ENCODE results near the gene HAAO.

HAAO gene

DNA sequence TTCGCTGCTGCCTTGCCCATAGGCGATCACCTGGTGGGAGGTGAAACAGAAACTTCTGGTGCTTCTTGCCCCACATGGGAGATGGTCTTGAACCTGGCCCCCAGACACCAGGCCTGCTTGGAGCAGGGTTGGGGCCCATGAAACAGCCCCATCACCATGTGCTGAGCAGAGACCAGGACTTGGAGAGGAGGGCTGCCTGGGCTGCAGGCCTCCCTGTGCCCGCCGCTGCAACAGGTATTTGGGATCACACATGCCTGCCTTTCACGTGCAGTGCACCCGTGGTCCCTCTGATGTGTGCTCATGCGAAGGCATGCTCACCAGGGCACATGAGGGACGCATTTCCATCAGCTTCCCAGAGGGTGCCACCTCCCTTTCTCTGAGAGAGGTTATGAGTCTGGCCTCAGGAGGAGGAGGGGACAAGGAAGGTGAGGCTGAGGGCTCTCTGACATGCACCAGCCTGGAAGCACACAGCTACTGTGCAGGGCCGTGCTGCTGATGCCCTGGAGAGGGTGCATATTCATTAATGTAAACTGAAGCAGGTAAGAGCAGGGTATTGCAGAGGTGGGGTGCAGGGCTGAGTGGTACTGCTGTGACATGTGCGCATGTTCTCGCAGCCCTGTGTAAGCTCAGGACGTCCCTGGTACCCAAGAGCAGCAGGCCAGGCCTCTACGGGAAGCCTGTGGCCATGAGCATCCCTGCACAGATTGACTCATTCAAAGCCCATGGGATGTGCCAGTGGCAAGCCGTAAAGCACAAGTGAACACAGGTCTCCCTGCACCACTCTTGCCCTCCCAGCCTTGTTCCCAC, 24.3 kb downstream of the HAAO start:
- DNase-seq (ENCODE audit: low spot score): no peak

DNA sequence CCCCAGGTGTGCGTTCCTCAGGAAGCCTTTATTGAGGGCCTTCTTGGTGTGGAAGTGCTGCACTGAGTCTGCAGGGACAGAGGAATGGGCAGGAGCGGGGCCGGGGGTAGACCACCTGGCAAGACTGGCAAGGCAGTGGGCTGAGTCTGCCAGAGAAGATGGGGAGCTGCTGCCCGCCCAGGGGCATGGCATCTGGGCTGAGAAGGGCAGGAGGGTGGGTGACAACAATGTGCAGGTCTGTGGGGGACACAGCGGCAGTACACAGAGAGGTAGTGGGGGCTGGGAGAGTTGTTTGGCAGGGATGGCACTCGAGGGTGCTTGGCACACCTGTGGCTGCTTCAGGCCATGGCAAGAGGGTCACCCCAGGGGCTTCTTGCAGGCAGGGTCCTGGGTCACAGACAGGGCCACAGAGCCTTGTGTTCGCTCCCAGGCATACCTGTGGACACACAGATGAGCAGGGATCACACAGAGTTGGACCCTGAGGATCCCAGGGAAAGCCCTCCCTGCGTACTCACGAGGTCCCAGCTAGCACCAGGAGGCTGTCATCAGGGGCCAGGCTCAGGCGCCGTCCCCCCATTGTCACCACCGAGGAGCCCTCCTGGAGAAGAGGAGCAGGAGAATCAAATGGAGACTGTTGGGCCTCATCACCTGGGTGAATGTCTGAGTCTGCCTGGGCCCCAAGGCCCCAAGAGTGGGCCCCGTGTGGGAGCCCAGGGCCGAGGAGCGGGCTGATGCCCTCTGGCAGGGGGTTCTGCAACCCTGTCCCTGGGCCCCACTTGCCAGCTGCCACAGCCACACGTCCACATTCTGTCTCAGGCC, 25.1 kb downstream of the HAAO start:
- no peak for DNase-seq (ENCODE audit: low spot score)

DNA sequence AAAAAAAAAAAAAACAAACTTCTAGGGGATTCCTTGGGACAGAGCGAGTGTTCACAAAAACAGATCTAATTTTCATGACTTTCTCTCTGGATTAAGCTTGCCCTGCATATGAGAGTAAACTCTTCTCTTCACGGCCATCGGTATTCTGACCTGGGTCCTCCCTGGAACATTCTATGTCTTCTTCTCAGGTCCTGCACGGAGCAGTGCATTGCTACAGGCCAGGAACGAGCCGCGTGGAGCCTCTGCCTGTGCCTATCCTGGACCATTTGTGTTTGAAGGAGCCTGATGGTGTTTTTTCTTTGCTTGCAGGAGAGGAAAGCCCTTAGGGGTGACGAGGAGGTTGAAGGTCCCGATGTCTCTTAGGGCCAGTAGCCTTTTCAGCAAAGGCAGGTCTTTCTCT, 26.7 kb downstream of the HAAO start:
- DNase-seq (ENCODE audit: low spot score): no peak

DNA sequence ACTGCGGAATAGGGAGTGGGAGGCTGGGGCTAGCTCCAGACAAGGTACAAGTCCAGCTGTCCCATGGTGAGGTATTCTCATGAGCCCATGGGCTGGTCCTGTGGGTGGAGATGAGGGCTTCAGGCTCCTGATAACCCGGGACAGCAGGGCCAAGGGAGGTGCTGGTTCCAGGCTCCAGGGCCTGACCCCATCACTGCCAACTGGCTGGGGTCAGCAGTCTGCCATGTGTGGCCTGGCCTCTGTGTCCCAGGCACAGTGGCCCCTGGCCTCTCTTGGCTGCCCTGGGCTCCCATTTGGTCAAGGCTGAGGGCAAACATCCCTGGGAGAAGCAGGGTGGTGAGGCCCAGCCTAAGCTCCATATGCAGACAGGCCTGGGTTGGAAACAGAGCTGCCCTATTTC, 27.5 kb downstream of the HAAO start:
- DNase-seq (ENCODE audit: low spot score): no peak

DNA sequence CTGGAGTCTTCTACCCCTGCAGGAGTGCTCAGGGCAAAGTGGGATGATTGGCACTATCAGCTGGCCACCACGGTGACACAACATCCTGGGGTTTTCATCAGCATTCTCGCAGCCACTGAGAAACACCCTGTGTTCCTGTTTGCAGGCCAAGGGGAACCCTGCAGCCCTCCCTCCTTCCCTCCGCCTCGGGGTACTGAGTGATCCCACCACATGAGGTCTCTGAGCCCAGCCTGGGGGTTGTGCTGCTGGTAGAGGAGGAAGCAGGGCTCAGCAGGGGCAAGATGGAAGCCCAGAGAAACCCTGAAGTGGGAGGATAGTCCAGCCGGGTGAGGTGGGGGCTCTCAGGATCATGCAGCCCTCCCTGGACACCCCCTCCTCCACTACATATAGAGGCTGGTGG, 28.3 kb downstream of the HAAO start, which contains the start of gene OXER1:
OXER1 (minus strand) TSS at position 40 of the 400 bp plus-strand sequence. CDS start 73 bp downstream, outside the sequence.
- no peak for DNase-seq (ENCODE audit: low spot score)

DNA sequence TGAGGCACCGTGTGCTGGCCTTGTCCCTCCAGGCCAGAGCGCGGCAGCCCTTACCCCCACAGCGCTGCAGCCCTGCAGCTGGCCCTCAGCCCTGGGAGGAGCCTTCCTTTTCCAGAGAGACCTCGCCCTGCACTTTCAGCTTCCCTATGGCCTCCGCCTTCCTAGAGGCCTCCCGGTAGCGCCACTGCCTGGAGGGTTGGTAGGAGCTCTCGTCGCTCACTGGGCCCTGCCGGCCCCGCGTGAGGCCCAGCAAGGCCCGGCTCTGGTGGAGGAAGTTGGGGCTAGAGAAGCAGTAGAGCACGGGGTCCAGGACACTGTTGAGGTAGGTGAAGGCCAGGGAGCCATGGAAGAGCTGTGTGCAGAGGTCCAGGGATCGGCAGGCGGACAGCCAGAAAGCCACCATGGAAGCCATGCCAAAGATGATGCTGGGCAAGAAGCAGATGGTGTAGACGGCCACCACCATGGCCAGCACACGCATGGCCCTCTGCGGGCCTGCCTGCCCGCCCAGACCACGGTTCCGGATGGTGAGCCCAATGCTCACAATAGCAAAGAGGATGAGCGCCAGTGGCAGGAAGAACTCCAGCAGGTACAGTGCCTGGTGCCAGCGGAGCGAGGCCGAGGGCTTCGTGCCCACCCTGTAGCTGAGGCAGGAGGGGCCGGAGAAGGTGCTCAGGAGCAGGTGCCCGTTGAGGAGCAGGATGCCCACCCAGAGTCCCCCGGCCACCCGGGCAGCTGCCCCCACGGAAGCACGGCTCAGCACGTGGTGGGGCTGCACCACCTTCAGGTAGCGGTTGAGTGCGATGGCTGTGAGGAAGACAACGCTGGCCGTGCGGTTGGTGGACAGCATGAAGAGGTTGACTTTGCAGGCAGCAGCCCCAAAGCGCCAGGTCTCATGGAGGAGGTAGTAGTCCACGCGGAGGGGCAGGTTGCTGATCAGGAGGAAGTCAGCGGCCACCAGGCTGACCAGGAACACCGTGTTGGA, 29.3 kb downstream of the HAAO start:
- DNase-seq (ENCODE audit: low spot score): no peak

DNA sequence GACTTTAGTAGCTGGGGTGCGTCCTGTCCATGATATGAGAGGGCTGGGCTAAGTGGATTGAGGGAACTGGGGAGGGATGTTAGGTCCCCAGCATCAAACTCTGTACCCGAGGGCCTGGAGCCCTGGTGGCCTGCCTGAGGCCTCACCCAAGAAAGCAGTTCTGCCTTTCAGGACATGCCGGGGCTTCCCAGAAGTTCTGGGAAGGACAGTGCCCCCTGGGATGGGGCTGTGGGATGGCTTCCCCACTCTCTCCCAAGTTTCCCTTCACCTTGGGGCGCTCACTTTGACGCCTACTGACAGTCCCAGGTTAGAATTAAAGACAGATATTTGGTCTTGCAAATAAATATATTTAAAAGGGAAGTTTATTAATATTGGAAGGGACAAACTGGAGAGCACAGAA, 30.2 kb downstream of the HAAO start:
- no peak for DNase-seq (ENCODE audit: low spot score)

DNA sequence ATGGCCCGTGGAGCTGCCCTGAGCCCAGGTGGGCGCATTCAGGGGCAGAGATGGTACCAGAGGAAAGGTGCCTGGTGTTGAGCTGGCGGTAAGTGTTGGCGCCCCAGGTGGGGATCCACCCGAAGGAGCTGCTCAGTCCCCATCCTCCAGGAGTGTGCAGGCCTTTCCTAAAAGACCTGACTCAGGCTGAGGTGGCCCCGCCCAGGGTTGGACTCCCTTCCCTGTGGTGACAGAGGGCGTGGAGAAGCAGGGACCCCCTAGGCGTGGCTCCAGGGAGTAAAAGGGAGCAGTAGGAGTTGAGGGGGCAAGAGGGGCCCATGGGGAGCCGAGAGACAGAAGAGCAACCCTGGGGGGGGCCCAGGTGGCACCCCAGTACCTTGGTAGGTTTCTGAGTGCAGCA, 30.8 kb downstream of the HAAO start:
- DNase-seq (ENCODE audit: low spot score): no peak

DNA sequence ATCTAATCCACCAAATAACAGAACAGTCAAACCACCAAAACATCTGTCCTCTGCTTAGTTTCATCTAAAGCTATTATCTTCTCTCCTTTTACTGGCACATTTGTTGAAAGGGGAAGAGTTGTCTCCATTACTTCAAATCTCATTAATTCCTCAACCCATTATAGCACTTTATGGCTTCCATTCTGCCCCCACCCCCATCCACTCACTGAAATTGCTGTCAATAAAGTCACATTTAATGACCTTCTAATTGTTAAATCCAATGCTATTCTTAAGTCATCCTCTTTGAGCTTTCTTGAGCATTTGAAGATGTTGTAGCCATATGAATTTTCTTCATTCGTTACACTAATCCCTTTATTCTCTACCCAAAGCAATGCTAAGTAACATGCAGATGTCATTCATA, 33.6 kb downstream of the HAAO start:
- DNase-seq (ENCODE audit: low spot score): no peak

DNA sequence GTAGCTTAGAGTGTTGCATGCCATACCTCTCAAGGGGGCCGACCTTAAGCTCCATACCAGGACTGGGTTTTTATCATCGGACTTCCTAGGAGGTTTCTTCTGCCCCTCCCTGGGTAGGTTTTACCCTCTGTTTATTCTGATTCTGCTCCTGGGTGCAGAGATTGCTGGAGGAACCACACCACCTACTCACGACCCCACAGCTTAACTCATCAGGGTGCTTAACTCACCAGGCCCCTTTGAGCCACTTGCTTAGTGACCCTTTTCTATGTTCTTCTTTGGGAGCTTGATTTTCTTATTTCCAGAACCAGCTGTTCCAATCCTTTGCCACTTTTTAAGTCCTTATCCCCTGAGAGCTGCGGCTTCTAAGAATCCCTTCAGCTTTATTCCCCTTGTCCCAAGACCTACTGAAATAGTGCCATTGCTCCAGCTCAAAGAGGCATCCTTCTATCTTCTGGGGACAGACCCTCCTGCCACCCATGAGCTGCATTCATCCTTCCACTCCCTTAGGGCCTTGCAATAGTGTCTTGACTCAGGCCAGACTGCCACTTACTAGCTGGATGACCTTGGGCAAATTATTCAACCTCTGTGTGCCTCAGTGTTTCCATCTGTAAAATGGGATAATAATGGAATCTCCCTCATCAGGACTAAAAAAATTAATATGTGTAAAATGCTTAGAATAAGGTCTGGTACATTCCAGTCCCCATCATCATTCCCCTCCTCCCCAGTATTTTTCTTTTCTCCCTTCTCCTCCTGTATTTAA, 34.2 kb downstream of the HAAO start:
- no peak for DNase-seq (ENCODE audit: low spot score)

DNA sequence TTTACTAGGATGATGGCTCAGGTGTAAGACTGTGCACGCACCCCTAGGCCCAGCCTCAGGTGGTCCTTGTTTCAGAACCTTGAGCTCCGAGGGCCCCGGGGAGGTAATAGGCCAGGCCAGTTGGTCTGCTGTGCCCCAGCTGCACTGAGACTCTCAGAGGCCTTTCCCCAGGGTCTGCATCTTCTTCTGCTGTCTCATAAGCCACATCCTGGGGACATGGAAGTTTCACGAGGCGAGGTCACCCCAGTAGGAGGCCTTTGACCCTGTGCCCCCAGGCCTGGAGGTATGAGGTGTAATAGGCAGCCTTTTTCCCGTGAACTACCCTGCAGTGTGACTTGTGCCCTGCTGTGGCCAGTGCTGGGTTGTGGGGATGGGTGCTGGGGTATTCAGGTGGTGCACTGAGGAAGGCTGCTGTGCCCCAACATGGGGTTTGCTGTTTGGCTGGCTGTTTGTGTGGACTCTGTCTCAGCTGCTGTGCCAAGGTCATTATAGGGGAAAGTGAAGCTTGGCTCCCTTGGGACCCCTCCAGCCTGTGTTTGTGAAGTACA, 35.3 kb downstream of the HAAO start:
- no peak for DNase-seq (ENCODE audit: low spot score)

DNA sequence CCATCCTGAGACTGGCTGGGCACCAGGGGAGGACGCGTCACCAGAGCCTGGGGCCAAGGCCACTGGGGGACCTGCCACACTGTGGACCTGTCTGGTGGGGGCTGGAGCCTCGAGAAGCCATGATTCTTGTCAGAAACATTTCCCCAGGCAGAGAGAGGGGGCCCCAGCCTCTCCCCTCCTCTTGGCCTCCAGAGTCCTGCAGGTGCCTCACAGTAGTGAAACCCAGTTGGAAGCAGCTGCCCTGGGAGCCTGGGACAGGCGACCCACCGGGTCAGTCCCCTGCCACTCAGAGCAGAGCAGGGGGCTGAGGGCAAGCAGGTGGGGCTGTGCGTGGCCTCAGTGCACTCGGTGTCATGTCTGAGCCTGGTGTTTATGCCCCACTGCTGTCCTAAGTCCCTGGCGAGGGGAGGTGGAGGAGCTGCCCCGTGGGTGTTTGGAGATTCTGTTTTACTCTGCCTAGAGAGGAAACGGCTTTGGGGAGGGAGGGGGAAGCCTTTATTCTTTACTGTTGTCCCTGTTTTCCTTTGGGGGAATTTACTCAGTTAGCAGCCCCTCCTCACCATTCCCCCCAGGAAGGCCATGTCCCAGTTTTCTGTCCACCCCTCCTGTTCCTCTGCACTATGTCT, 36.1 kb downstream of the HAAO start:
- no peak for DNase-seq (ENCODE audit: low spot score)

DNA sequence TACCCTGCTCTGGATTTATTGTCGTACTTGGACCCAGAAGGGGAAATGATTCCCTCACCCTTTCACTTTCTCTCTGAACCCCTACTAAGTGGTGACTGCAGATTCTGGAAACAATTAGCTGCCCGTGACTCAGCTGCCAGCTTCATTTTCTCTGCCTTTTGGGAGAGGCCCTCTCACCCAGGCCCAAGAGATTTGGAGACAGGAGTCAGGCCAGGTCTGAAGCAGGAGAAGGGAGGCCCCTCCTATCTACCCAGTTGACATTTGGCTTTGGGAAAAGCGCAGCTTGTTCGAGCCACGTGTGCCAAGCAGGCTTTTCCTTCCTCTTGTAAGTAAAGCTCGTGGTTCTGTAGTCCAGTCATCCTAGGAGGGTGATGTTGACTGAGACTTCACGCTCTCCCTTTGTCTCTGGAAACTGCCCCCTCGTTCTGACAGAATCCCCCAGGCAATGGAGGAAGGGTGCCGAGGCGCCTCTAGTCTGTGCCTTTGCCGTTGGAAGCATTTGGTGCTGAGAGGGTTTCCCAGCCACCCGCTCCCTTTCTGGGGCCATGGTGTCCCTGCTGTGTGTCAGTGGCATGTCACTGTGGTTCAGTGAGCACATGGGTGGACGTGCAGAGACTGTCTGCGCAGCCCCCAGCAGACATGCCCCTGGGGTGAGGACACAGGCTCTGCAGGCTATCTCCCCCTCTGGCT, 37.0 kb downstream of the HAAO start:
- DNase-seq (ENCODE audit: low spot score): no peak

DNA sequence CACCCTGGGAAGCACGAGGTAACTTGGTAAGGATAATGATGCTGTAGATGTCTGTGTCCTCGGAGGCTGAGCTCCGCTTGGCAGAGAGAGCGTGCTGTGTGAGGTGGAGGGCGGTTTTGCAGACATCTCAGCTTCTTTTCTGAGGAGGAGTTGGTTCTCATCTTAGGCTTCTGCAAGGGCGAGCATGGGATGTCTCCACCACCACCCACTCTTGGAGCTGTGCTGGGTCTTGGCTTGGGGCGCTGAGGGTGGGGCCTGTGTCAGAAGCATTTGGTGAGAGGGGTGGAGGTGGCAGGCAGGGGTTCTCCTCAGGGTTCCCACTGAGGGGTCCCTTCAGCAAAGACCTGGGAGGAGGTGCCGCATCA, 37.6 kb downstream of the HAAO start:
- DNase-seq (ENCODE audit: low spot score): no peak

DNA sequence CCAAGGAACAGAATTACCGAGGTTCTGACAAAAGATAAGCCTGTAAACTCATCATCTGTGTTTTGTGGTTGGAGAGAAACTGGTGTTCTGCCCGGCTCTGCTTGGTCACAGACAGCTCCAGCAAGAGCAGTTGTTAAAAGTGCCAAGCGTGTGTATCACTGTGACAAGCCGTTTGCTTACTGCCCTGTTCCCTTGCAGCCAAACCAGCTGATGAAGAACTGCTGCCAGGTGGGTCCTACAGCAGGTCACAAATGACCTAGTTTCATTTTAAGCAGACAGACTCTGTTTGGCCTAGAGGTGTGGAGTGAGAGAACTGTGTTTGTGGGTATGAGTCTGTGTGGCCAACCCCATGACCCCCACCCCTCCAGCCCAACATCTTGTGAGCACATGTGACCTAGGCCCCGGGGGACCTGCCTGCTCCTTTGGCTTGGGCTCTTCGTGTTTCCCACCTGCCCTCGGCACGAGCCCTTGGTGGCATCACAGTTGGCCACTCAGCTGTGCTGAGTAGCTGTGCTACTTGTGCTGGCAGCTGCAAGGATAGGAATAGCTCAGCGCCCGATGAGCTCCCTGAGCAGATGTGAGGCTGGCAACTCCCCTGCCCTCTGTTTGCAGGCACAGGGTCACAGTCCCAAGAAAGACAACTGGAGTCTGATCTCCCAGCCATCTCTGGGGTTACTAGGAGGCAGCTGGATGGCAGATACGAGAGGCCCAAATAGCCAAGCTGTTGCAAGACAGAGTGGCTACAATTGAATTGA, 38.2 kb downstream of the HAAO start:
- no peak for DNase-seq (ENCODE audit: low spot score)

DNA sequence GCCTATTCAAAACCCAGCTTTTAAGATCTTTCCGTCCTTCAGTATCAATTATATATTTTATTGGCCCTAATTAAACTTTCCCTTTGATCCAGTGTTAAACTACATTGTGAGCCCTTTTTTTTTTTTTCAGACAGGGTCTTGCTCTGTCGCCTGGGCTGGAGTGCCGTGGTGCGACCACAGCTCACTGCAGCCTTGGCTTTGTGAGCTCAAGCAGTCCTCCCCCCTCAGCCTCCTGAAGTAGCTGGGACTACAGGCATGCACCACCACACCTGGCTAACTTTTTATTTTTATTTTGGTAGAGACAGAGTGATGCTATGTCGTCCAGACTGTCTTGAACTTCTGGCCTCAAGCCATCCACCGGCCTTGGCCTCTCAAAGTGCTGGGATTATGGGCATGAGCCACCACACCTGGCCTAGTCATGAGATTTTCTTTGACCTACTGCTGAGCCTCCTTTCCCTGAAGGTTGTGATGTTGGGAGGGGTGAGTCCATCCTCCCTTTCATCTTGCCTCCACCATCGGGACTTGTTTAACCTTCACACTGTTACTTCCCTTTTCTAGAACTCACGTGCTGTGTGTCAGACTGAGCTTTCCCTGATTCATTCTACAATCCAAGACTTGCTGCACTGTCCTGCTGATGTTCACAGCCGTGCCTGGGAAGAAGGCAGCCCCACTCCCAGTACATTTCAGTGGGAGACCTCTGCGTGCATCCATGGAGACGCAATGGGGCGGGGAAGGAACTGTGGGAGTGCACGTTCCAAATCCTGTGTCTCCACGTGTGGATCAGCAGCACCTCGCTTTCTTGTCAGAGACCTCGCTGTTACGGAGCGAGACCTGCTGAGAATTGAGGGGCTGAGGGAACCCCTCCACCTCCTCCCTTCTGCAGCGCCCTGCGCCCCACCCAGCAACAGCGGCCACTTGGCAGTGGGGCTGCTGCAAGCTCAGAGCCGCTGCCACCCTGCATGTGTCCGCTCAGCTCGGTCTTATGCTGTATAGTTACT, 39.3 kb downstream of the HAAO start:
- no peak for DNase-seq (ENCODE audit: low spot score)

DNA sequence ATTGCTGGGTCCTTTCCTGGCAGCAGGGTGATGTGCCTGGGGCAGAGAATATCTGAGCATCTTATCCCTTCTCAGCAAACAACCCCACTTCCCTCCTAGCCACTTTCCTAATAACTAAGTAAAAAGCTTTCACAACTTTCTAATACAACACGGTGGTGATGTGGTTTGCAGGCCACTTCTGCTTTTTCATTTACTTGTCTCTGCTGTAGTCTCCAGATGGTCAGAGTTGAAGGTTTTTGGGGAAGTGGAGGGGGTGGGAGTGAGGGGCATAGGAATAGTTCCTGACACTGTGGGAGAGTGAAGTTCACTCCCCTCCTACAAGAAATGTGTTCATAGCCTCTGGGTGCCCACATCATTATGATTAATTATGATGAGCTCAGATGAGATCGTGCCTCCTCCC, 40.1 kb downstream of the HAAO start:
- no peak for DNase-seq (ENCODE audit: low spot score)

DNA sequence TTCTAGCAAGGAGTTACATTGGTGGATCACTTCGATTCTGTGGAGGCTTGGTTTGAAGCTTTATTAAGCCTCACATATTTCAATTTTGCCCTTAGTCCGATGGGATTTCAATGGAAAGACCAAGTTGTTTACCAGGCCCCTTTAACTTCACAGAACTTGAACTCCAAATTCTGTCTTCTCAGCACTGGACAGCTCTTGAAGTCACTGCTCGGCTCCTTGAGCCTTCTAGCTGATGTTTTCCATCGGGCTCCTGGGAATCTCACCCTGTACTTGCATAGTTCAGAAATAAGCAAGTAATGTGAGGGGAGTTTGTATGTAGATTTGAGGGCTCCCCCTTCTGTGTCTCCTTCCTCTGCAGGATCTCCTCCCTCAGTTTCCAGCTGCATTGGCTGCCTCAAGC, 43.5 kb downstream of the HAAO start:
- DNase-seq (ENCODE audit: low spot score): no peak
